ENCODE data around the gene GDF15.
A peak's percentile ranks its signal among the peaks of the same experiment; 100 is the strongest.

GDF15 gene

DNA sequence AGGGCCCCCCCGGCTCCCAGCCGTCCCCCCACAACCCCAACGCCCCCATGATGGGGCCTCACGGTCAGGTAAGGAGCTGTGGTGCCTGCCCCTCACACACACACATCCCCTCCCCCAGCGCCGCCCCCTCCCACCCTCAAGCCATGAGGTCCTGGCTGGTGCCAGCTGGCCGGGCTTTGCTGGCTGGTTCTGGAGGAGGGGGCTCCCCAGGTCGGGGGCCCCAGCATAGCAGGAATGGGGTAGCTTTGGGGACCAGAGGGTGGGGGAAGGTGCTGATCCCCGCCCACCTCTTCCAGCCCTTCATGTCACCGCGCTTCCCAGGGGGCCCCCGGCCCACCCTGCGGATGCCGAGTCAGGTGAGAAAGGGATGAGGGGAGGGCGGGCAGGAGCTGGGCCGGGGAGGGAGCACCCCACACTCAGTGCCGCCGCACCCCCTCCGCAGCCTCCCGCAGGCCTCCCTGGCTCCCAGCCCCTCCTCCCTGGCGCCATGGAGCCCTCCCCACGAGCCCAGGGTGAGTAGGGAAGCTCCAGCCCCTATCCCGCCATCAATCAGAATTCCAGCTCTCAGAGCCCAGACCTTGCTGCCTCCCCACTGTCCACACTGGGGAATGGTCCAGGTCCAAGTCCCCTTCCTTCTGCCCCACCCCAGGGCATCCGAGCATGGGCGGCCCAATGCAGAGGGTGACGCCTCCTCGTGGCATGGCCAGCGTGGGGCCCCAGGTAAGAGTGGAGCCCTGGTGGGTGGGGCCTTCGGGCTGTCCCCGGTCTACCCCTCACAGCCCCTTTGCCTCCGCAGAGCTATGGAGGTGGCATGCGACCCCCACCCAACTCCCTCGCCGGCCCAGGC, 45.6 kb downstream of the GDF15 start:
- no peak for DNase-seq (ENCODE audit: low read depth)

DNA sequence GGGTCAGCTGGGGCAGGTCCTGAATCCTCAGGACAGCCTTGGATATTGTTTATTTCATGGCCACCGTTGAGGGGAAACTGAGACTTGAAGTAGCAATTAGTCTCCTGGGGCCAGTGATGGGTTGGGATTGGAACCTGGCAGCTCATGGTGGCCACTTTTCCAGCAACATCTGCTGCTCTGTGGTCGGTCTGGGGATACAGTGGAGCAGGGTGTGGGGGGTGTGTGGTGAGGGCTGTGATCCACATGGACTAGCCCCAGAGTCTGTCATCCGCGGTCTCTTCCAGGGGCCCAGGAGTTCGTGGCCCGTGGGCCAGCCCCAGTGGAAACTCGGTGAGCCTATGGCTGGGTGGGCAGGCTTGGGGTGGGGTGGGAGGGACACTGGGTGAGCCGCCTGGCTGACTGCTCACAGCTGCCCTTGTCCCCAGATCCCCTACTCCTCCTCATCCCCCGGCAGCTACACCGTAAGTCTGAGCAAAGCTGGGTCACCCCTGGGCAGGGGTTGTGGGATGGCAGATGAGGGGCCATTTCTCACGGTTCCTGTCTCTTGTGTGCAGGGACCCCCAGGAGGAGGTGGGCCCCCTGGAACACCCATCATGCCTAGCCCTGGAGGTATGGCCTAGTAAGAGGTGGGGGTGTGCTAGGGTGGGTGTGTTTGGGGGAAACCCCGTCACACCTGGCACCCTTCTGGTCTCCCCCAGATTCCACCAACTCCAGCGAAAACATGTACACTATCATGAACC, 46.5 kb downstream of the GDF15 start:
- DNase-seq (ENCODE audit: low read depth): no peak

DNA sequence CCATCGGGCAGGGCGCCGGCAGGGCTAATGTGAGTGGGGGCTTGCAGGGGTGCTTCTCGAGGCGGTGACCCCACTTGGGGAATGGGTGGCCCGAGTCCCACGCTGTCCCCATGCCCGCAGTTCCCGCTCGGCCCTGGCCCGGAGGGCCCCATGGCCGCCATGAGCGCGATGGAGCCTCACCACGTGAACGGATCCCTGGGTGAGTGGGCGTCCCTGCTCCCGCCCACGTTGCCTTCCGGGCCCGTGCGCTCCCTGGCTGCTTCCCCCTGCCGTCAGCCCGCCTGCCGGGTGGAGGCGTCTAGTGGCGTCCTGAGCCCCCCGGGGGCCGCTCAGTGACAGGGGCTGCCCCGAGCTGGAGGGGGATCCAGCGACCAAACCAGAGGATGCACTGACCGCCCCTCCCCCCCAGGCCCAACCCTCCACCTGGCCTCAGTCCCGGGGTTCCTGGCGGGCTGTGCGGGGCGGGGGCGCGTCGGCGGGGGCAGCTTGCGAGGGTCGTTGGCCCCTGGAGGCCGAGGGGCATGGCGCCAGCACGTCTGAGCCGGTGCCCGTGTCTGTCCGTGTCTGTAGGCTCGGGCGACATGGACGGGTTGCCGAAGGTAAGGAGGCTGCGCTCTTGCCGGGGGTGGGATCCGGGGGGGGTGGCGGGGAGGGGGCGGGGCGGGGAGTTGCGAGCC, 47.2 kb downstream of the GDF15 start:
- DNase-seq (ENCODE audit: low read depth): no peak

DNA sequence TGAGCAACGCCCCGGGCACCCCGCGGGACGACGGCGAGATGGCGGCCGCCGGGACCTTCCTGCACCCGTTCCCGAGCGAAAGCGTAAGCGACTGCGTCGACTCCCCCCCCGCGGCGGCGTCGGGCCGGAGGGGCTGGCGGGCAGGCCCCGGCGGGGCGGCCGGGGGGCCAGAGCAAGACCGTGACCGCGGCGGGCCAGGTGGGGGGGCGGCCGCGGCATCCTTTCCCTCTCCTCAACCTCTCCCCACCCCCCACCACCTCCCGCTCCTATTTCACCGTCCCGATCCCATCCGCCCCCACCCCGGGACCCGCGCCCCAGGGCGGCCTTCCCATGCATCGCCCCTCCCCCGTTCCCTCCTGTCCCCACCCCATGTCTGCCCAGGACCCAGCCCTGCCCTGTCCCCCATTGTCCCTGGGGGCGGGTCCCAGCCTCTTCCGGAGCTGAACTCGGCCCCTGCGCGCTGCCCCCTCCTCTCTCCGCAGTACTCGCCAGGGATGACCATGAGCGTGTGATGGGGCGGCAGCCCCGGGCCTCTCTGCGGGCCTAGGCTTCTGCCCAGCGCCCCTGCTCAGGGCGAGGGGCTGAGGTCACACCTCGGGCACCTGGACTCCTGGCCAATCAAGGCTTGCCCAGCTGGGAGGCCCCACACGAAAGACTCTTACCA, 47.9 kb downstream of the GDF15 start:
- DNase-seq (ENCODE audit: low read depth): no peak

DNA sequence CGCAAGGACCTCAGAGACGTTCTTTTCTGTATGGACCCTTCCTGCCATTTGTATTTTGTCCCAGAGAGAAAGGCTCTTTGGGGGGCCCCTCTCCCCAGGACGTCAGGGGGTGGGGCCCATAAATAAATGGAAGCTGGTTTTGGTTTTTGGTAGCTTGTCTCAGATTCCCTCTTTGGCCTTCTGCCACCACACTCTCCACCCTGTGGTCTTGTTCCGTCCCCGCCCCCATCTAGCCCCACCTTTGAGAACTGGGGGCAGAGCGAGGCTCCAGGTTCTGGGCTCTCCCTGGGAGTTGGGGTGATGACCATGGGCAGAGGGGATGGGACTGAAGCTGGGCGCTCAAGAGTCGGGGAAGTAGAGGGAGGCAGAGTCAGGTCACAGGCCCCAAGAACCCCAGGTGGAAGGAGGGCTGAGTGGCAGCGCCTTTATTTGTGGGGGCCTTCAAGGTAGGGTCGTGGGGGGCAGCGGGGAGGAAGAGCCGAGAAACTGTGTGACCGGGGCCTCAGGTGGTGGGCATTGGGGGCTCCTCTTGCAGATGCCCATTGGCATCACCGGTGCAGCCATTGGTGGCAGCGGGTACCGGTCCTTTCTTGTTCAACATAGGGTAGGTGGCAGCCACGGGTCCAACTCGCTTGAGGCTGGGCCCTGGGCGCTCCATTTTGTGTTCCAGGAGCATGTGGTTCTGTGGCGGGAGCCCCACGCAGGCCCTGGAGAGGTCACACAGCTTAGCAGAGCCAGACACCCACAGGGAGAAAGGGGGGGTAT, 48.6 kb downstream of the GDF15 start:
- no peak for DNase-seq (ENCODE audit: low read depth)

DNA sequence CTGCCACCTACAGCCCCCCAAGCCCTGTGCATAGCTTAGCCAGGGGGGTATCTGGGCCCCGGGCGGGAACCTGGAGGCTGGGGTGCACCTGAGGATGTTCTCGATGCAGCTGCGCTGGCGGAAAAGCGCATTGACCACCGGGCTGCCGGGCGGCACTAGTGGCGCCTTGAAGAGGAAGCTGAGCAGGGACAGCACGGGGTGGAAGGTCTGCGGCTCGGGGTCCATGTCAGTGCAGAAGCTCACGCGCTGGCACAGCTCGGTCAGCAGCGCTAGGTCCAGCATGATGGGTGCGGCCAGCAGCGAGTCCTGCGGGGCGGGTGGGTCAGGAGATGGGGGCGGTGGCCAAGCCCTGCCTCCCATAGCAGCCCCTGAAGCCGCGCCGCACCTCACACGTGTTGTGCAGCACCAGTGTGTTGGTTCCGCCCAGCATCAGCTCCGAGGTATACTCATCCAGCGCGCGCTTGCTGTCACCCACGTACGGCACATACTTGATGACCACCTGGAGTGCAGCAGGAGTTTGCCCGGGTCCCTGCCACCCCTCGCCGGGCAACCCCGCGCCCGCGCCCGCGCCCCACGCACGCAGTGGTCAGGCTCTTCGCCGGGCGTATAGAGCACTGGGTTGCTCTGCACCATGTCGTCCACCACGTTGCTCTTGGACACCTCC, 49.4 kb downstream of the GDF15 start:
- DNase-seq (ENCODE audit: low read depth): no peak

DNA sequence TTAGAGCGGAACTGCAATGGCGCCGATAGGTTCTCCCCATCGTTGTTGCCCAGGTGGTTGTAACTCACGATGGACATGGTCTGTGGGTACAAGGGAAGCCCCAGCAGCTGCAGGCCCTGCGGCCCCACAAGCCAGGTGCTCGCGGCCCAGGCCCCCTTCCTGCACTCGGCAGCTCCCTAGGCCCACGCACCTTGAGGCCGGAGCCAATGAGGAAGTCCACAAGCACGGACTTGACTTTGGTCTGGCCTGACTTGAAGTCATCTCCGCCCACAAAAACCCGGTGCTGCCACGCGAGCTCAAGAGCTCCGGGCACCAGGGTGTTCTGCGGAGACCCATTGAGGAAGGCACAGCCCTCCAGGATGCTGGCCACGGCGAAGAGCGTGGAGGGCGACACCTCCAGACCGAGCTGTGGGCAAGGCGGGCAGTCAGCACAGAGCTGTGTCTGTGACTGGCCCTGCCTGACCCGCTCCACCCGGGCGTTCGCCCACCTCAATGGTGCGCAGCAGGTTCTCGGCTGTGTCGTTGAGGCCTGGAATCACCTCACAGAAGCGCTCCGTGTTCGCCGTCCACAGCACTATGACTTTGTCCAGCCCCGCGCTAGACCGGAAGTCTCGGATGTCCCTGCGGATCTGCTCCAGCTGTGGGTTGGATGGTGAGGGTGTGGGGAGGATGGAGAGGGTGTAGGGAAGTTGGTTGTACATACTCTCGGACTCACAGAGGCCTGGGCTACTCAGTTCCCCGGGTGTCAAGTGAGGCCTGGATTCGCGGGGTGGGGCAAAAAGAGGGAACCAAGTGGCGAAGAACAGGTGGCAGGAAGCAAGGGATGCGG, 50.1 kb downstream of the GDF15 start:
- no peak for DNase-seq (ENCODE audit: low read depth)

DNA sequence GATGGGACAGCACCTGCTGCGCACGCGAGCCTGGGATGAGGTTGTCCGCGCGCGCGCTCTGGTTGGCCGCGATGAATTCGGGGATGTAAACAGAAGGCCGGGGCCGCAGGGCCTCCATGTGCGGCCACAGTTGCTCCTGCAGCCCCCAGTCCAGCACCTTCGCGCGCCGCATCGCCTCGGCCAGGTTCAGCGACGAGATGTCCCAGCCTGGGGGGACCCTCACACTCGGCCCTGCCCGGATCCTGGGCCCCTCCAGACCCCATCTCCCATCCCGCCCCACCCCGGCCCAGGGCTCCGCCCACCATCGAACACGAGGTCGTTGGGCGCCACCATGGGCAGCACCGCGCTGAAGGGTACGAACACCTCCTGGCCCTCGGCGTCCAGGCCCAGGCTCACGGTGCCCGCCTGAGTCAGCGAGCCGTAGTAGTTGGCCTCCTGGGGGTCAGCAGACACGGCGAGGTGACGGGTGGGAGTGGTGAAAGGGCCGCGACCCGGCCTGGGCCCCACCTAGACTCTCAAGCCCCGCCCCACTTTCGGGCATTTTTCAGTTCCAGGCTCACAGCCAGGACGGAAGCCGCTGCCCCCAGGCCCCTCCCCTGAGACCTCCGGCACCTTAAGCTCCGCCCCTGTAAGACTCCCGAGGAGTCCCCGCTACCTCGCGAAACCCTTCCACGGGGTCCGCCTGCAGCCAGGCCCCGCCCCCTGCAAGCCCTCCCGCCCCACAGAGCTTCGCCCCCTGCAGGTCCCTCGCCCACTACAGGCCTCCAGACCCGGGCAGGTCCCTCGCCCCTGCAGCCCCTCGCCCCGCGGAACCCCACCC, 50.9 kb downstream of the GDF15 start:
- DNase-seq (ENCODE audit: low read depth): peak; percentile 71

DNA sequence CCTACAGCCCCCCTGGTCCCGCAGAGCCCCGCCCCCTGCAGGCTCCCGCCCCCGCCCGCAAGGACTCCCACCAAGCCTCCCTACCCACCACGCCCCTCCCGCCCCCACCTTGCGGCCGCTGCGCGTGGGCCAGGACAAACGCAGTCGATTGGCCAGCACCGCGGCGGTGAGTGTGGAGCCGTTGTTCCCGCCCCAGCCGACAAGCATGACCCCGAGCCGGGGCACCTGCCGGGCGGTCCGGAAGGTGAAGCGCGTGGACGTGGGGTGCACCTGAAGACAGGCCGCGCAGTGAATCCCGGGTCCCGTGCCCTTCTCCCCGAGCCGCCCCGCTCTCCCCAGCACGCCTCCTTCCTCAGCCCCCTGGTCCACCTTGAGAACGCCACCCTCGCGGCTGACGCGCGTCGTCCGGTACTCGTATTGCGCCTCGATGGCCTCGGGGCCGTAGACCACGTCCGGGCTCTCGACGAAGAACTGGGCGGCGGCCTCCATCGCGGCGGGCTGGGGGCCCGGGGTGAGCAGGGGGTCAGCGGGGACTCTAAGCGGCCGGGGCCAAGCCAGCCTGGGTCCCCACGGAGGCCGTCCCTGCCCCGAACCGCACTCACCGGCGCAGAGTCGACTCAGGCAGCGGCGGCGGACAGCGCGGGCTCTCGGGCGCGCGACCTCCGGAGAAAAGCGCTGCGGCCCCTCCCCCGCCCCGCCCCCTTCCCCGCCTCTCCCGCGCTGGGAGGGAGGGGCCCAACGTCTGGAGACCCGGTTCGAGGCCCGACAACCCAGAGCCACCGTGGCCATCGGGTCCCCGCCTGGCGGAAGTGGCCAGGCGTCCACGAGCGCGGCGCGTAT, 51.8 kb downstream of the GDF15 start, which contains the start of gene ISYNA1:
ISYNA1 (minus strand) TSS at position 643 of the 840 bp plus-strand sequence; CDS start at position 489, 154 bp downstream.
- DNase-seq (ENCODE audit: low read depth): peak; percentile 61

DNA sequence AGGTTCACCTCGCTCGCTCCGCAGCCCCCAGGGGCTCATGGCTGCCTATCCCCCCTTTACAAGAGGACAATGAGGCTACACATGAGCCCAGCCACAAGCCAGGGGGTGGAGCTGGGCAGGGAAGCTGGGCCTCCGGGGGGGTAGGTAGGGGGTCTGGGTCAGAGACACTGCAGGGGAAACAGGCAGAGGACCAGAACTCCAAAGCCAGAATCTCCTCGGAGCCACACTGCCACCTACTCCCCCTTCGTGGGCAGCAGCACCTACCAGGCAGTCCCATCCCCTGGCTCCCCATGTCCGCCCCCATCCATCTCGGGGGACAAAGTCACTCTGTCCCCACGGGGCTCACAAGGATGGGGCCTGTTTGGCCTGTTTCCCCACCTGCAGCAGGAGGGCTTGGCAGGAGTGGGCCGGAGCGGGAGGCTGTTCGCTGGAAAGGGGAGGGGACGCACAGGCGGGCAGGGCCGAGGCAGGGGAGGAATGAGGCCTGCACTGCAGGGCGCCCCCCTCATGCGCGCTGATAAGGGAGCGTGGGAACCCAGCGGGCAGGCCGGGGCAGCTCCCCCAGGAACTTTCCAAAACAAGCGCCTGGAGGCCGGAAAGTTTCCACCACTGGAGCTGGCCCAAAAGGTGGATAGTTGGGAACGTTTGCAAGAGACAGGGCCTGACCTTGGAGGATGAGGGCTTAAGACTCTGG, 52.5 kb downstream of the GDF15 start:
- DNase-seq (ENCODE audit: low read depth): no peak
